GM12878 (cell line): ENCODE measurements around the gene GFRA1. TPM values are rescaled to one million over a fixed set of nuclear protein-coding genes. Genes with fewer than 3 reads are reported as not detected.

Source experiments
- ATAC-seq: fragments of 200-7000 bp; cut with Tn5 transposase; 3 replicates; pipeline ENCODE4 v1.9.1; 2020; ENCODE audit warnings: mild to moderate bottlenecking, moderate library complexity
- BruUV-seq: library from RNA; stranded (reverse); fragments of 400-500 nt; replicated peaks from 2 replicates; lab custom pipeline; 2021; lab: Mats Ljungman, UMichigan
- CTCF ChIA-PET: fragments of 300-600 bp; sonication (Branson Sonifier 250); formaldehyde crosslinking; extraction: SDS; loops from one replicate; lab custom pipeline; 2021; ENCODE audit warnings: inconsistent platforms; lab: Yijun Ruan, JAX
- POLR2A ChIA-PET: fragments of 350-600 bp; formaldehyde crosslinking; extraction: SDS; loops from one replicate; lab custom pipeline; 2021; ENCODE audit warnings: inconsistent platforms; lab: Charles Lee
- RAD21 ChIA-PET: fragments of 300-600 bp; sonication (Branson Sonifier 250); formaldehyde crosslinking; loops from one replicate; lab custom pipeline; 2023; ENCODE audit warnings: antibody characterized with exemption; ENCODE audit not compliant: unreplicated experiment; lab: Charles Lee
- SMC1A ChIA-PET: fragments of 300-600 bp; sonication (Branson Sonifier 250); formaldehyde crosslinking; loops from one replicate; lab custom pipeline; 2023; ENCODE audit not compliant: unreplicated experiment, uncharacterized antibody; lab: Charles Lee
- DNase-seq: peaks from one replicate; pipeline ENCODE4 v3.0.0-alpha.2; 2011; ENCODE audit warnings: low read depth, low spot score
- FAIRE-seq: peaks from 3 replicates; lab custom pipeline; 2011; peaks lifted over from hg19 to GRCh38; lab: Jason Lieb, UNC
- H2AFZ ChIP-seq: 2 replicates; pipeline ENCODE4 v1.6.0; 2011; ENCODE audit warnings: low read depth, low read length, control low read depth; ENCODE audit not compliant: control insufficient read depth
- H3K27ac ChIP-seq: 2 replicates; pipeline ENCODE4 v1.5.1; 2011; ENCODE audit warnings: control low read depth; ENCODE audit not compliant: control insufficient read depth, insufficient read depth
- H3K27me3 ChIP-seq, 2 experiments: replicated peaks in 1 of 2; 2 replicates each; pipeline versions ENCODE4 v1.6.0 to v1.6.1; 2011; ENCODE audit warnings: low read length in 1 of 2; ENCODE audit not compliant: control insufficient read depth in 2 of 2, insufficient read depth in 2 of 2
- H3K36me3 ChIP-seq, 2 experiments: 2 replicates each; pipeline ENCODE4 v1.5.1; 2011; ENCODE audit warnings: low read length in 1 of 2; ENCODE audit not compliant: control insufficient read depth in 2 of 2, insufficient read depth in 2 of 2
- H3K4me1 ChIP-seq: 2 replicates; pipeline ENCODE4 v1.6.1; 2011; ENCODE audit warnings: mild to moderate bottlenecking, low read length, moderate library complexity, mixed read lengths; ENCODE audit not compliant: control insufficient read depth, insufficient read depth
- H3K4me2 ChIP-seq: 2 replicates; pipeline ENCODE4 v1.6.0; 2011; ENCODE audit warnings: control low read depth; ENCODE audit not compliant: control insufficient read depth, insufficient read depth
- H3K4me3 ChIP-seq: fragments of 200-600 bp; sonication (generic); 2 replicates; pipeline ENCODE4 v1.5.1; 2016
- H3K79me2 ChIP-seq: 2 replicates; pipeline ENCODE4 v1.6.0; 2011; ENCODE audit warnings: low read length; ENCODE audit not compliant: control insufficient read depth, insufficient read depth
- H3K9ac ChIP-seq: 2 replicates; pipeline ENCODE4 v1.8.0; 2011; ENCODE audit warnings: low read length, control low read depth, mixed read lengths; ENCODE audit not compliant: control insufficient read depth, insufficient read depth
- H3K9me3 ChIP-seq: replicated peaks from 3 replicates; pipeline ENCODE4 v1.5.1; 2011; ENCODE audit warnings: mild to moderate bottlenecking, low read length; ENCODE audit not compliant: control insufficient read depth, insufficient read depth
- H4K20me1 ChIP-seq: 2 replicates; pipeline ENCODE4 v1.6.0; 2011; ENCODE audit not compliant: control insufficient read depth, insufficient read depth
- CEBPB ChIP-seq, 2 experiments: fragments of 150-350 bp in 1 of 2; IDR thresholded peaks; 2 replicates each; pipeline ENCODE4 v1.6.1; 2012 to 2014; ENCODE audit warnings: low read depth in 2 of 2, low read length in 2 of 2, borderline replicate concordance in 1 of 2, inconsistent platforms in 1 of 2
- ETV6 ChIP-seq, 2 experiments: fragments of 450-650 bp in 1 of 2; IDR thresholded peaks in 1 of 2; conservative IDR thresholded peaks in 1 of 2; 2 replicates each; pipeline ENCODE4 v1.6.1; 2014; ENCODE audit warnings: antibody characterized with exemption in 1 of 2, borderline replicate concordance in 1 of 2, low read depth in 1 of 2, mild to moderate bottlenecking in 1 of 2, moderate library complexity in 1 of 2
- HDGF ChIP-seq: fragments of 450-650 bp; IDR thresholded peaks from 2 replicates; pipeline ENCODE4 v1.6.1; 2016; ENCODE audit warnings: antibody characterized with exemption
- LARP7 ChIP-seq: fragments of 450-650 bp; IDR thresholded peaks from 2 replicates; pipeline ENCODE4 v1.6.1; 2017; ENCODE audit warnings: mild to moderate bottlenecking
- MXI1 ChIP-seq: fragments of 150-350 bp; IDR thresholded peaks from 2 replicates; pipeline ENCODE4 v1.6.1; 2011; ENCODE audit warnings: low read depth, mild to moderate bottlenecking, inconsistent platforms, low read length, improper control_type of control experiment
- PKNOX1 ChIP-seq: fragments of 450-650 bp; IDR thresholded peaks from 2 replicates; pipeline ENCODE4 v1.6.1; 2016; ENCODE audit warnings: mild to moderate bottlenecking
- RFX5 ChIP-seq: IDR thresholded peaks from 2 replicates; pipeline ENCODE4 v1.6.1; 2011; ENCODE audit warnings: low read depth, low read length, improper control_type of control experiment
- WRNIP1 ChIP-seq: IDR thresholded peaks from 2 replicates; pipeline ENCODE4 v1.6.1; 2011; ENCODE audit warnings: low read depth, low read length, improper control_type of control experiment, borderline replicate concordance
- whole genome bisulfite sequencing: methylation state at CpG from one replicate; pipeline ENCODE4 v1.1.6; 2016; ENCODE audit warnings: low lambda C conversion rate; ENCODE audit not compliant: insufficient replicate concordance, insufficient coverage; ENCODE audit errors: missing lambda C conversion rate; 5-methylcytosine and 5-hydroxymethylcytosine counted together
- in situ Hi-C: fragments of 300-500 bp; cut with MboI; formaldehyde crosslinking; loops from 9 replicates; pipeline ENCODE4 v1.14.3; 2018; ENCODE audit warnings: mixed read lengths
- intact Hi-C: fragments of 100-400 bp; cut with micrococcal nuclease; formaldehyde crosslinking; loops from one replicate; pipeline ENCODE4 v1.14.2; 2022; ENCODE audit not compliant: unreplicated experiment
- polyA plus RNA-seq, 11 experiments: library from polyadenylated mRNA; depleted of rRNA in 4 of 11; unstranded in 6 of 11; stranded (reverse) in 5 of 11; fragments of >200 nt; fragmentation: Nextera tagmentation in 4 of 11; fragmentation: Illumina TruSeq in 1 of 11; extraction: Ambion mirVana in 4 of 11; extraction: Trizol in 1 of 11; gene quantifications; 1 replicate in 1 of 11; 2 replicates in 10 of 11; pipeline versions ENCODE4 v1.2.1 to v1.2.3, GENCODE V29; 2011 to 2016; ENCODE audit warnings: inconsistent platforms in 2 of 11, missing spikeins in 2 of 11, low read depth in 1 of 11
- total RNA-seq, 4 experiments: library from RNA; depleted of rRNA in 3 of 4; stranded (reverse); fragments of >200 nt in 3 of 4; fragmentation: Illumina TruSeq in 1 of 4; extraction: Trizol in 1 of 4; gene quantifications; 2 replicates each; pipeline versions ENCODE4 v1.2.1 to v1.2.3, GENCODE V29; 2013 to 2021
- TF ChIP-seq, protein P1 (sequence below): fragments of 450-650 bp; IDR thresholded peaks from 2 replicates; pipeline ENCODE4 v1.6.1; 2017; ENCODE audit warnings: mild to moderate bottlenecking, moderate library complexity

GFRA1 gene
- total and polyA plus RNA-seq, 10 of the 15 experiments (the other 5 are each of a cell fraction or from before 2014, with no cell fraction given): 0.05 to 0.19 TPM; not detected in 8

GRCh38 chr10:116194061-116194460 is 78.9 kb downstream of the GFRA1 start:
- CTCF ChIA-PET: no interaction called here
- no peak for DNase-seq
- TF ChIP-seq PKNOX1 (no peak), MXI1 (no peak), CEBPB (IDR thresholded peaks at IDR 0.05; ENCODE audit: borderline replicate concordance in 1 of 2, low read depth in 2 of 2, low read length in 2 of 2) (no peak), HDGF (no peak), WRNIP1 (no peak), LARP7 (no peak), ETV6 (conservative IDR thresholded peaks at IDR 0.05 in 1 of 2, IDR thresholded peaks at IDR 0.05 in 1 of 2; ENCODE audit: borderline replicate concordance in 1 of 2, low read depth in 1 of 2) (no peak), RFX5 (no peak)
- TF ChIP-seq, protein P1, sequence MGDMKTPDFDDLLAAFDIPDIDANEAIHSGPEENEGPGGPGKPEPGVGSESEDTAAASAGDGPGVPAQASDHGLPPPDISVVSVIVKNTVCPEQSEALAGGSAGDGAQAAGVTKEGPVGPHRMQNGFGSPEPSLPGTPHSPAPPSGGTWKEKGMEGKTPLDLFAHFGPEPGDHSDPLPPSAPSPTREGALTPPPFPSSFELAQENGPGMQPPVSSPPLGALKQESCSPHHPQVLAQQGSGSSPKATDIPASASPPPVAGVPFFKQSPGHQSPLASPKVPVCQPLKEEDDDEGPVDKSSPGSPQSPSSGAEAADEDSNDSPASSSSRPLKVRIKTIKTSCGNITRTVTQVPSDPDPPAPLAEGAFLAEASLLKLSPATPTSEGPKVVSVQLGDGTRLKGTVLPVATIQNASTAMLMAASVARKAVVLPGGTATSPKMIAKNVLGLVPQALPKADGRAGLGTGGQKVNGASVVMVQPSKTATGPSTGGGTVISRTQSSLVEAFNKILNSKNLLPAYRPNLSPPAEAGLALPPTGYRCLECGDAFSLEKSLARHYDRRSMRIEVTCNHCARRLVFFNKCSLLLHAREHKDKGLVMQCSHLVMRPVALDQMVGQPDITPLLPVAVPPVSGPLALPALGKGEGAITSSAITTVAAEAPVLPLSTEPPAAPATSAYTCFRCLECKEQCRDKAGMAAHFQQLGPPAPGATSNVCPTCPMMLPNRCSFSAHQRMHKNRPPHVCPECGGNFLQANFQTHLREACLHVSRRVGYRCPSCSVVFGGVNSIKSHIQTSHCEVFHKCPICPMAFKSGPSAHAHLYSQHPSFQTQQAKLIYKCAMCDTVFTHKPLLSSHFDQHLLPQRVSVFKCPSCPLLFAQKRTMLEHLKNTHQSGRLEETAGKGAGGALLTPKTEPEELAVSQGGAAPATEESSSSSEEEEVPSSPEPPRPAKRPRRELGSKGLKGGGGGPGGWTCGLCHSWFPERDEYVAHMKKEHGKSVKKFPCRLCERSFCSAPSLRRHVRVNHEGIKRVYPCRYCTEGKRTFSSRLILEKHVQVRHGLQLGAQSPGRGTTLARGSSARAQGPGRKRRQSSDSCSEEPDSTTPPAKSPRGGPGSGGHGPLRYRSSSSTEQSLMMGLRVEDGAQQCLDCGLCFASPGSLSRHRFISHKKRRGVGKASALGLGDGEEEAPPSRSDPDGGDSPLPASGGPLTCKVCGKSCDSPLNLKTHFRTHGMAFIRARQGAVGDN: no peak
- POLR2A ChIA-PET: no interaction called here
- no peak overlapping the region for H2AFZ ChIP-seq
- in situ Hi-C loops (no loop called here), intact Hi-C loops (no loop called here)
- FAIRE-seq: no peak
- no peaks in the 10 kb centered on the region for H3K79me2 ChIP-seq
- H3K4me1 ChIP-seq: no peaks in the 10 kb centered on the region
- no peaks in the 10 kb centered on the region for H4K20me1 ChIP-seq
- H3K27me3 ChIP-seq: no peaks in the 10 kb centered on the region
- WGBS: 0% methylated on average over 1 of the region's 1 CpG
- H3K9ac ChIP-seq: no peak overlapping the region
- RAD21 ChIA-PET: interaction anchor here (0.6 kb wide), 1 partner anchor 617 kb away, joined by 3 read pairs; no protein-coding TSS in a partner anchor
- SMC1A ChIA-PET: no interaction called here
- H3K4me2 ChIP-seq: no peak overlapping the region
- no peaks in the 10 kb centered on the region for H3K36me3 ChIP-seq
- BruUV-seq: no TSS peak
- ATAC-seq: no peak
- H3K4me3 ChIP-seq: no peak overlapping the region
- no peaks in the 10 kb centered on the region for H3K9me3 ChIP-seq
- no peak overlapping the region for H3K27ac ChIP-seq
